Endothelial cell of umbilical vein (primary cell): ENCODE measurements around the gene TSPAN4. TPM values are rescaled to one million over a fixed set of nuclear protein-coding genes. Genes with fewer than 3 reads are reported as not detected.

Experiments used
- BruUV-seq: library from RNA; stranded (reverse); fragments of 400-500 nt; replicated peaks from 2 replicates; lab custom pipeline; 2021; lab: Mats Ljungman, UMichigan
- CTCF ChIA-PET: fragments of 300-600, 350-600 bp; sonication (Branson Sonifier 250); formaldehyde crosslinking; loops from one replicate; lab custom pipeline; 2021; ENCODE audit warnings: antibody characterized with exemption, inconsistent platforms; lab: Charles Lee
- POLR2A ChIA-PET: fragments of 300-600, 350-600 bp; sonication (Branson Sonifier 250); formaldehyde crosslinking; loops from one replicate; lab custom pipeline; 2021; ENCODE audit warnings: antibody characterized with exemption, inconsistent platforms; lab: Charles Lee
- DNase-seq: peaks from one replicate; pipeline ENCODE4 v3.0.0-alpha.2; 2011; ENCODE audit warnings: low read depth, low spot score
- FAIRE-seq: peaks from 2 replicates; lab custom pipeline; 2011; peaks lifted over from hg19 to GRCh38; lab: Jason Lieb, UNC
- H2AFZ ChIP-seq: 2 replicates; pipeline ENCODE4 v1.6.0; 2012; ENCODE audit warnings: low read depth, low read length, control low read depth, inconsistent platforms
- H3K27ac ChIP-seq: 2 replicates; pipeline ENCODE4 v1.5.1; 2011; ENCODE audit warnings: low read depth, mild to moderate bottlenecking, control low read depth, low read length, moderate library complexity; ENCODE audit not compliant: insufficient read depth
- H3K27me3 ChIP-seq, 2 experiments: 2 replicates each; pipeline versions ENCODE4 v1.6.0 to v1.6.1; 2011; ENCODE audit warnings: low read length in 2 of 2, mixed read lengths in 1 of 2; ENCODE audit not compliant: control insufficient read depth in 2 of 2, insufficient read depth in 2 of 2
- H3K36me3 ChIP-seq, 2 experiments: 2 replicates in 1 of 2; 3 replicates in 1 of 2; pipeline ENCODE4 v1.5.1; 2011; ENCODE audit warnings: low read length in 2 of 2, mild to moderate bottlenecking in 1 of 2, moderate library complexity in 1 of 2; ENCODE audit not compliant: control insufficient read depth in 2 of 2, insufficient read depth in 2 of 2; ENCODE audit errors: extremely low read depth in 1 of 2
- H3K4me1 ChIP-seq: 3 replicates; pipeline ENCODE4 v1.5.1; 2011; ENCODE audit warnings: mild to moderate bottlenecking, low read length; ENCODE audit not compliant: control insufficient read depth, insufficient read depth; ENCODE audit errors: extremely low read depth
- H3K4me2 ChIP-seq: 2 replicates; pipeline ENCODE4 v1.6.1; 2011; ENCODE audit warnings: low read length, control low read depth, mixed read lengths; ENCODE audit not compliant: insufficient read depth
- H3K4me3 ChIP-seq, 3 experiments: fragments of 200-600 bp in 1 of 3; sonication (generic), shearing (Covaris generic) in 1 of 3; replicated peaks in 1 of 3; 2 replicates each; pipeline ENCODE4 v1.5.1; 2011 to 2016; ENCODE audit warnings: control low read depth in 3 of 3, low read length in 3 of 3, mild to moderate bottlenecking in 2 of 3, inconsistent platforms in 1 of 3, low read depth in 1 of 3, moderate library complexity in 1 of 3; ENCODE audit not compliant: insufficient read depth in 1 of 3
- H3K79me2 ChIP-seq: 2 replicates; pipeline ENCODE4 v1.6.0; 2012; ENCODE audit warnings: low read length, inconsistent platforms; ENCODE audit not compliant: control insufficient read depth, insufficient read depth
- H3K9ac ChIP-seq: replicated peaks from 2 replicates; pipeline ENCODE3; 2011; ENCODE audit warnings: low read length, control low read depth; ENCODE audit not compliant: insufficient read depth; ENCODE audit errors: extremely low read depth
- H3K9me1 ChIP-seq: replicated peaks from 3 replicates; pipeline ENCODE4 v1.6.0; 2011; ENCODE audit warnings: mild to moderate bottlenecking, low read length; ENCODE audit not compliant: control insufficient read depth, insufficient read depth; ENCODE audit errors: extremely low read depth
- H3K9me3 ChIP-seq: replicated peaks from 2 replicates; pipeline ENCODE4 v1.5.1; 2012; ENCODE audit warnings: low read length, inconsistent platforms; ENCODE audit not compliant: control insufficient read depth, insufficient read depth
- H4K20me1 ChIP-seq: replicated peaks from 2 replicates; pipeline ENCODE3; 2011; ENCODE audit warnings: mild to moderate bottlenecking, low read length; ENCODE audit not compliant: control insufficient read depth, insufficient read depth; ENCODE audit errors: extremely low read depth
- CTCF ChIP-seq, 2 donors: IDR thresholded peaks; 1 replicate in 1 of 2; 2 replicates in 1 of 2; pipeline ENCODE4 v1.5.1; 2011; ENCODE audit warnings: low read length in 2 of 2, mild to moderate bottlenecking in 2 of 2, moderate library complexity in 2 of 2, control low read depth in 1 of 2, inconsistent platforms in 1 of 2, low read depth in 1 of 2; ENCODE audit not compliant: insufficient read depth in 1 of 2; ENCODE audit errors: extremely low read depth in 1 of 2
- EZH2 ChIP-seq: IDR thresholded peaks from 2 replicates; pipeline ENCODE4 v1.6.1; 2012; ENCODE audit warnings: borderline replicate concordance, low read depth, mild to moderate bottlenecking, moderate library complexity, low read length, inconsistent platforms; ENCODE audit not compliant: severe bottlenecking
- FOS ChIP-seq: IDR thresholded peaks from 2 replicates; pipeline ENCODE4 v1.6.1; 2011; ENCODE audit warnings: mild to moderate bottlenecking, low read length, moderate library complexity, borderline replicate concordance; ENCODE audit not compliant: insufficient read depth
- GATA2 ChIP-seq: IDR thresholded peaks from 2 replicates; pipeline ENCODE4 v1.7.0; 2011; ENCODE audit warnings: low read depth, mild to moderate bottlenecking, moderate library complexity, mixed read lengths, low read length; ENCODE audit not compliant: insufficient read length, insufficient read depth
- JUN ChIP-seq: IDR thresholded peaks from 2 replicates; pipeline ENCODE4 v1.6.1; 2011; ENCODE audit warnings: borderline replicate concordance, low read depth; ENCODE audit not compliant: insufficient read length, insufficient read depth
- MAX ChIP-seq: IDR thresholded peaks from 2 replicates; pipeline ENCODE4 v1.6.1; 2011; ENCODE audit not compliant: insufficient read depth, insufficient read length
- MYC ChIP-seq: IDR thresholded peaks from one replicate; pipeline ENCODE4 v1.6.1; 2011; ENCODE audit warnings: mild to moderate bottlenecking, low read depth, low read length
- POLR2A ChIP-seq: IDR thresholded peaks from 2 replicates; pipeline ENCODE4 v1.6.1; 2012; ENCODE audit warnings: low read depth, mild to moderate bottlenecking, control low read depth, low read length
- POLR2AphosphoS5 ChIP-seq: IDR thresholded peaks from 2 replicates; pipeline ENCODE4 v1.6.1; 2012; ENCODE audit warnings: low read depth, mild to moderate bottlenecking, control low read depth, low read length, moderate library complexity; ENCODE audit not compliant: insufficient read depth
- dilution Hi-C: fragments of 300-500 bp; cut with MboI; formaldehyde crosslinking; loops from one replicate; pipeline ENCODE4 v1.15.0; 2019; ENCODE audit warnings: low sequenced_read_pairs; ENCODE audit not compliant: extremely low pct_ligation_motif_present
- intact Hi-C: fragments of 100-400 bp; cut with micrococcal nuclease; formaldehyde crosslinking; loops from one replicate; pipeline ENCODE4 v1.10.0; 2022
- polyA plus RNA-seq, 4 experiments: library from polyadenylated mRNA; depleted of rRNA in 3 of 4; stranded (reverse) in 3 of 4; unstranded in 1 of 4; fragments of >200 nt; gene quantifications; 2 replicates each; pipeline versions ENCODE4 v1.2.1 to v1.2.3, GENCODE V29; 2011 to 2012; ENCODE audit warnings: missing spikeins in 1 of 4
- total RNA-seq: library from RNA; stranded (reverse); gene quantifications from 2 replicates; pipeline ENCODE4 v1.2.3, GENCODE V29; 2021

The TSPAN4 gene
- total and polyA plus RNA-seq, 2 donors (not counting 3 experiments of a cell fraction or from before 2014, with no cell fraction given): 114 to 199 TPM

GRCh38 chr11:863910-864827 is 21.5 kb downstream of the TSPAN4 start:
- Histone ChIP-seq H3K79me2 (no peaks in the 10 kb centered on the region), H3K9ac (no peak overlapping the region), H3K4me3 (no peak overlapping the region), H3K27ac (no peak overlapping the region), H3K4me1 (no peaks in the 10 kb centered on the region), H3K9me1 (no peaks in the 10 kb centered on the region), H3K27me3 (no peaks in the 10 kb centered on the region), H3K36me3 (peaks cover 0 to 11% of the 10 kb centered on the region in 2 experiments), H4K20me1 (no peaks in the 10 kb centered on the region), H3K4me2 (no peak overlapping the region), H3K9me3 (no peaks in the 10 kb centered on the region), H2AFZ (no peak overlapping the region)
- FAIRE-seq: no peak
- intact Hi-C loops (no loop called here), dilution Hi-C loops (no loop called here)
- no peak for TF ChIP-seq POLR2A
- no peak for TF ChIP-seq FOS
- no peak for TF ChIP-seq CTCF (IDR thresholded peaks at IDR 0.05; ENCODE audit: extremely low read depth in 1 of 2, insufficient read depth in 1 of 2, low read depth in 1 of 2, low read length in 2 of 2)
- no peak for TF ChIP-seq GATA2
- CTCF ChIA-PET: no interaction called here
- POLR2A ChIA-PET: no interaction called here
- BruUV-seq: no TSS peak
- DNase-seq: no peak

GRCh38 chr11:864898-865297 is 22.2 kb downstream of the TSPAN4 start:
- H3K36me3 ChIP-seq: peaks cover 0 to 11% of the 10 kb centered on the region in 2 experiments
- no TSS peak for BruUV-seq
- H3K27me3 ChIP-seq: no peaks in the 10 kb centered on the region
- no peaks in the 10 kb centered on the region for H3K4me1 ChIP-seq
- no peaks in the 10 kb centered on the region for H3K9me3 ChIP-seq
- intact Hi-C loops (no loop called here), dilution Hi-C loops (no loop called here)
- CTCF ChIA-PET: no interaction called here
- no peak overlapping the region for H3K4me3 ChIP-seq
- POLR2A ChIA-PET: no interaction called here
- no peak overlapping the region for H2AFZ ChIP-seq
- no peaks in the 10 kb centered on the region for H4K20me1 ChIP-seq
- no peak overlapping the region for H3K27ac ChIP-seq
- no peak overlapping the region for H3K9ac ChIP-seq
- TF ChIP-seq JUN (no peak), MAX (no peak), CTCF (IDR thresholded peaks at IDR 0.05; ENCODE audit: extremely low read depth in 1 of 2, insufficient read depth in 1 of 2, low read depth in 1 of 2, low read length in 2 of 2) (no peak), EZH2 (no peak), MYC (no peak), POLR2AphosphoS5 (no peak), GATA2 (no peak), POLR2A (no peak), FOS (no peak)
- DNase-seq (no peak), FAIRE-seq (no peak)
- H3K9me1 ChIP-seq: no peaks in the 10 kb centered on the region
- no peaks in the 10 kb centered on the region for H3K79me2 ChIP-seq
- no peak overlapping the region for H3K4me2 ChIP-seq
